CD4-positive, alpha-beta T cell treated with Interleukin-21 for 1 hour (primary cell): ENCODE measurements around the gene FAM227B.

ENCODE experiments used
- DNase-seq: peaks from one replicate; pipeline ENCODE4 v3.0.0-alpha.2; 2020

The FAM227B gene

GRCh38 chr15:49286649-49287404 is 333.8 kb downstream of the FAM227B start:
- no peak for DNase-seq

- no peak for DNase-seq
Observed at GRCh38 chr15:49282366-49282765, 338.3 kb downstream of the FAM227B start.

- DNase-seq: no peak
Observed at GRCh38 chr15:49279521-49280456, 340.8 kb downstream of the FAM227B start.

GRCh38 chr15:49278751-49279150 is 341.9 kb downstream of the FAM227B start:
- DNase-seq: no peak
